IPS DF 6.9 (cell line): ENCODE data around the gene GALNTL6.
"Not testable (repeated sequence)": the region's sequence is repeated elsewhere in the genome, so short reads cannot be mapped to it uniquely, and the experiment has no call there.

Experiments used
- DNase-seq: peaks from one replicate; pipeline ENCODE4 v3.0.0-alpha.2; 2013; ENCODE audit warnings: low read depth, low spot score
- H3K27ac ChIP-seq: one replicate; pipeline ENCODE4 v1.5.1; 2013; ENCODE audit warnings: low read length, control low read depth
- H3K27me3 ChIP-seq: 2 replicates; pipeline ENCODE4 v1.6.1; 2013; ENCODE audit warnings: mild to moderate bottlenecking, low read length; ENCODE audit not compliant: control insufficient read depth, insufficient read depth
- H3K36me3 ChIP-seq: 2 replicates; pipeline ENCODE4 v1.6.1; 2013; ENCODE audit warnings: low read length; ENCODE audit not compliant: control insufficient read depth, insufficient read depth
- H3K4me1 ChIP-seq: 2 replicates; pipeline ENCODE4 v1.6.1; 2013; ENCODE audit warnings: low read length; ENCODE audit not compliant: control insufficient read depth, insufficient read depth
- H3K4me3 ChIP-seq: 2 replicates; pipeline ENCODE4 v1.5.1; 2013; ENCODE audit warnings: mild to moderate bottlenecking, low read length
- H3K9me3 ChIP-seq: 2 replicates; pipeline ENCODE4 v1.6.1; 2013; ENCODE audit warnings: low read length, inconsistent platforms; ENCODE audit not compliant: control insufficient read depth, insufficient read depth
- WGBS: extraction: QIAGEN DNeasy Blood & Tissue Kit; methylation state at CpG from one replicate; pipeline ENCODE4 v1.1.7; 2013; ENCODE audit warnings: mixed read lengths, missing lambda C conversion rate; ENCODE audit not compliant: insufficient read length, insufficient coverage; 5-methylcytosine and 5-hydroxymethylcytosine counted together

GALNTL6 gene

DNA sequence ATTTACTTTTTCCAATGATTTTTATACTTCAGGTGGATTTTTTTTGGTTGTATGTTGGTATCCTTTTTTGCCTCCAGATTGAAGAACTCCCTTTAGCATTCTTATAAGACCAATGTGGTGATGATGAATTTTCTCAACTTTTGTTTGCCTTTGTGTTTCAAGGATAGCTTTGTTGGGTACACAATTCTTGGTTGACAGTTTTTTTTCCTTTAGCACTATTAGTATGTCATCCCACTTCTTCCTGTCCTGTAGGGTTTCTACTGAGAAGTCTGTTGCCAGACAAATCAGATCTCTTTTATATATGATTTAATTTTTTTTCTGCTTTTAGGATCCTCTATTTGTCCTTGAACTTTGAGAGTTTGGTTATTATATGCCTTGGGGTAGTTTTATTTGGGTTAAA, 892.4 kb downstream of the GALNTL6 start:
- no peaks in the 10 kb centered on the region for H3K27me3 ChIP-seq
- no peaks in the 10 kb centered on the region for H3K36me3 ChIP-seq
- no peak overlapping the region for H3K27ac ChIP-seq
- H3K9me3 ChIP-seq, result no peaks in the 10 kb centered on the region
- no peak overlapping the region for H3K4me3 ChIP-seq
- H3K4me1 ChIP-seq, result no peaks in the 10 kb centered on the region
- no peak for DNase-seq

- no peaks in the 10 kb centered on the region for H3K9me3 ChIP-seq
- H3K36me3 ChIP-seq, result no peaks in the 10 kb centered on the region
- no peak for DNase-seq
- no peak overlapping the region for H3K4me3 ChIP-seq
- no peaks in the 10 kb centered on the region for H3K4me1 ChIP-seq
- H3K27ac ChIP-seq, result no peak overlapping the region
- H3K27me3 ChIP-seq, result no peaks in the 10 kb centered on the region
Measured at GRCh38 chr4:172706000-172706399, 892.8 kb downstream of the GALNTL6 start.

- Histone ChIP-seq H3K36me3 (no peaks in the 10 kb centered on the region), H3K9me3 (no peaks in the 10 kb centered on the region), H3K27ac (no peak overlapping the region), H3K4me3 (no peak overlapping the region), H3K4me1 (no peaks in the 10 kb centered on the region), H3K27me3 (no peaks in the 10 kb centered on the region)
- peak; percentile 27 for DNase-seq
- WGBS, result no CpG with 5 or more reads among the region's 1 CpG
Measured at GRCh38 chr4:172707622-172708021, 894.4 kb downstream of the GALNTL6 start.

DNA sequence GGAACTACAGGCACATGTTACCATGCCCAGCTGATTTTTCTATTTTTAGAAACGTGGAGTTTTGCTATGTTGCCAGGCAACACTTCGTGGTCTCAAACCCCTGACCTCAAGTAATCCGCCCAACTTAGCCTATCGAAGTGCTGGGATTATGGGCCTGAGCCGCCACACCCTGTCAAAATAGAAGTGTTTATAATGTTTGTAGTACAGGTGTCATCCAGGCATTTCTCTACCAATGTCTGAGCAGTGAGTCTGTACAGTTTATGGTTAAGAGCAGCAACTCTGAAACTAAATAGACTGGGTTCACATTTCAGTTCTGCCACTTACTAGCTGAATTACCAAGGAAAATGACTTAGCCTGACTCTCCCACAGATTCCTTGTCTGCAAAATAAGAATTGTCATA, 895.0 kb downstream of the GALNTL6 start:
- no peak overlapping the region for H3K4me3 ChIP-seq
- no peak for DNase-seq
- H3K27ac ChIP-seq, result no peak overlapping the region
- no peaks in the 10 kb centered on the region for H3K36me3 ChIP-seq
- H3K9me3 ChIP-seq, result no peaks in the 10 kb centered on the region
- no peaks in the 10 kb centered on the region for H3K27me3 ChIP-seq
- H3K4me1 ChIP-seq, result no peaks in the 10 kb centered on the region
- WGBS, result no CpG with 5 or more reads among the region's 5 CpGs

DNA sequence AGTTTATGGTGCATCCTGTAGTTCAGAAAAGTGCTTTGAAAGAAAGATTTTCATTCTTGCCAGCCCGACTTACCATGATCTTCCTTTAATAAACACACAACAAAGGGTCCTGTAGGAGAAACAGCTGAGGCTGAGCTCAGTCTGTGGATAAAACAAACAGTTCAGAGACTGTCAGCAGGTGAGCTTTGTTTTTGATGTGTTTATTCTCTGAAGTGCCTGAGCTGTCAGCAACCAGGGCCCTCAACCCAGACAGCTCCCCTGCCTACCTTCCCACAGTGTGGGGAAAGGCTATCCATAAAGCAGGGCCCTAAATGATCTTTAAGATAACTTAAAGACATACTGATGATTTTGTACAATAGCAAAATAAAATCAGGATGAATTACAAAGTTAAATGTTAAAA, 896.2 kb downstream of the GALNTL6 start:
- Histone ChIP-seq H3K9me3 (no peaks in the 10 kb centered on the region), H3K4me3 (no peak overlapping the region), H3K4me1 (no peaks in the 10 kb centered on the region), H3K36me3 (no peaks in the 10 kb centered on the region), H3K27me3 (no peaks in the 10 kb centered on the region), H3K27ac (no peak overlapping the region)
- no CpG with 5 or more reads among the region's 1 CpG for WGBS
- no peak for DNase-seq

DNA sequence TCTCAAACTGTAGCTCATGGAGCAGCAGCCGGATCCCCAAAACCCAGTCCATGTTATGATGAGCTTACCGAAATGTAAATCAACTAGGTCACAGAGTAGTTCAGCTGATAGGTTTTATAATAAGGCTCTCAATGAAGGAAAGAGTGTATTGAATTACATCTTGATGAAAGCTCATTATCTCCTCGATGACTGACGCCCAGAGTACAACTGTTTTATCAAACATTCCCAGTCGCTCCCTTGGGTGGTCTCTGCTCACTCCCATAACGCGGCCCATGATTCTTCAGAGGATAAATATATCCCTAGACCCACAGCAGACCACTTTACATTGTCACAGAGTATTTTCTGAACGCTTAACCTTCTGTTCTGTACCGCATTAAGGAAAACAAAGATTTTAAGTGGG, 903.1 kb downstream of the GALNTL6 start:
- WGBS, result no CpG with 5 or more reads among the region's 9 CpGs

DNA sequence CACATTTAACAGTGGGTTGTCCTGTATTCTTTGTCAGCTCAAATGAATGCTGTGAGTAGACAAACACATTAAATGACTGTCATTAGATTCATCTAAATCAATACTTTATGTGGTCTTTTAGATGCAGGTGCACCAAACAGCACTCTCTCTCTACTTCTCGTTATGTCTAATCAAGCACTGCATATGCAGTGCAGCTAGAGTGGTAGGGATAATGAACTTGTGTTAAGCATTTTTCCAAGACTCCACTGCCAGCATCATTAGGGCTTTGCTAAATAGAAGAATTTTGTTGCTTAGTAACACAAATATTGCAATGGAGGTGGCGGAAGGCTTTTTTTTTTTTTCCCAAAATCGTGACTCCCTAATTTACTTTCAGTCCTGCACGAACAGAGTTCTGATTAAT, 908.5 kb downstream of the GALNTL6 start:
- DNase-seq, result no peak
- no CpG with 5 or more reads among the region's 4 CpGs for WGBS
- H3K9me3 ChIP-seq, result no peaks in the 10 kb centered on the region
- no peaks in the 10 kb centered on the region for H3K4me1 ChIP-seq
- no peaks in the 10 kb centered on the region for H3K36me3 ChIP-seq
- H3K4me3 ChIP-seq, result no peak overlapping the region
- no peak overlapping the region for H3K27ac ChIP-seq
- no peaks in the 10 kb centered on the region for H3K27me3 ChIP-seq

More for the DNA sequence above, 903.1 kb downstream of the GALNTL6 start:
- no peaks in the 10 kb centered on the region for H3K27me3 ChIP-seq
- no peaks in the 10 kb centered on the region for H3K9me3 ChIP-seq
- no peak for DNase-seq
- no peak overlapping the region for H3K27ac ChIP-seq
- H3K4me1 ChIP-seq, result no peaks in the 10 kb centered on the region
- no peak overlapping the region for H3K4me3 ChIP-seq
- no peaks in the 10 kb centered on the region for H3K36me3 ChIP-seq

DNA sequence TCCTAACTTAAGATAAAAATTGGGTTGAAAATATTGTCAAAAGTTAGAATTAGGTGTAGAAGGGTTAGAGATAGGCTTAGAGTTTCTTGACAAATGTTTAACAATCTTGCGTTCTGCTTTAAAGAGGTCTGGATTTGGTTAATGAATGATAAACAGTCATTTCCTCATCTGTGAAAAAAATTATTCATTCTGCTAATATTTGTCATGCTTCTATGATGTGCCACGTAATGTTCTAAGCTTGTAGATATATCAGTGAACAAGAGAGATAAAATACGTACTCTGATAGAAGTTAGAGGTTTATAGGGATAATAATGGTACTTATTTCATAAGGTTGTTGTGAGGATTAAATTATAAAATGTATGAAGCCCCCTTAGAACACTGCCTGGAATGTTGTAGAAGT, 912.4 kb downstream of the GALNTL6 start:
- DNase-seq, result no peak
- no peaks in the 10 kb centered on the region for H3K9me3 ChIP-seq
- no peaks in the 10 kb centered on the region for H3K4me1 ChIP-seq
- 100% methylated on average over 1 of the region's 3 CpGs for WGBS
- no peaks in the 10 kb centered on the region for H3K36me3 ChIP-seq
- H3K27ac ChIP-seq, result no peak overlapping the region
- H3K4me3 ChIP-seq, result no peak overlapping the region
- H3K27me3 ChIP-seq, result no peaks in the 10 kb centered on the region

DNA sequence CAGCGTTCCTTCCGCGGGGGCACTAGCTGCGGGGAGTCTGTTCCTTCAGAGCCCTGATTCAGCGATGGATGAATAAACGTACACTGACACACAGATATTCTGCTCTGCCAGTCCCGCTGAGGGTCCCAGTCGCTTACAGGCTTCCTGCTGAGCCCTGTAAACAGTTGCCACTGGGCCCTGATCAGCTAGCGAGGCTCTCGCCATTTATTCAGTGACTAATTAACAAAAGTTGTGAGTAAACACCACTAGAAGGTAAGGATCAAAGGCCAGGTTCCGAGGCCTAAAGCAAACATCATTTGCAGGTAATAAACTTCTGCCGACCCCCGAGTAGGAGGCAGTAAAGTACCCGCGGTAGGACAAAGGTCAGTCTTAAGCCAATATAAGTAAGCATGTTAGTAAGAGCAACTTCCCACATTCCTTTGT, 912.8 kb downstream of the GALNTL6 start:
- Histone ChIP-seq H3K27ac (no peak overlapping the region), H3K4me3 (no peak overlapping the region), H3K9me3 (no peaks in the 10 kb centered on the region), H3K27me3 (no peaks in the 10 kb centered on the region), H3K4me1 (no peaks in the 10 kb centered on the region), H3K36me3 (no peaks in the 10 kb centered on the region)
- DNase-seq, result no peak
- WGBS, result no CpG with 5 or more reads among the region's 15 CpGs

- Histone ChIP-seq H3K9me3 (no peaks in the 10 kb centered on the region), H3K27me3 (no peaks in the 10 kb centered on the region), H3K4me3 (no peak overlapping the region), H3K4me1 (no peaks in the 10 kb centered on the region), H3K36me3 (no peaks in the 10 kb centered on the region), H3K27ac (no peak overlapping the region)
- DNase-seq, result no peak
- WGBS, result no CpG with 5 or more reads among the region's 4 CpGs
Measured at GRCh38 chr4:172727631-172728030, 914.4 kb downstream of the GALNTL6 start.

DNA sequence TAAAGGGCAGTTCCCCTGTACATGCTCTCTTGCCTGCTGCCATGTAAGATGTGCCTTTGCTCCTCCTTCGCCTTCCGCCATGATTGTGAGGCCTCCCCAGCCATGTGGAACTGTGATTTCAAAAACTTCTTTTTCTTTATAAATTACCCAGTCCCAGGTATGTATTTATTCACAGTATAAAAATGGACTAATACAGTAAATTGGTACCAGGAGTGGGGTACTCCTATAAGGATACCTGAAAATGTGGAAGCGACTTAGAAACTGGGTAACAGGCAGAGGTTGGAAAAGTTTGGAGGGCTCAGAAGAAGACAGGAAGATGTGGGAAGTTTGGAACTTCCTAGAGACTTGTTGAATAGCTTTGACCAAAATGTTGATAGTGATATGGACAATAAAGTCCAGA, 920.4 kb downstream of the GALNTL6 start:
- not testable (repeated sequence) for H3K4me1 ChIP-seq, H3K27me3 ChIP-seq, H3K27ac ChIP-seq, H3K9me3 ChIP-seq, H3K4me3 ChIP-seq, H3K36me3 ChIP-seq, DNase-seq
- WGBS, result no CpG with 5 or more reads among the region's 3 CpGs
